EL (cell line): ENCODE data around the gene RNF145.
A peak's percentile ranks its signal among the peaks of the same experiment; 100 is the strongest.
"Not testable (repeated sequence)": the region's sequence is repeated elsewhere in the genome, so short reads cannot be mapped to it uniquely, and the experiment has no call there.

ENCODE experiments used
- DNase-seq: peaks from one replicate; pipeline ENCODE4 v3.0.0-alpha.2; 2016

RNF145 gene

GRCh38 chr5:159155960-159156359 lies 53.4 kb downstream of the RNF145 start:
- DNase-seq, result no peak

- no peak for DNase-seq
Measured at GRCh38 chr5:159152876-159153275, 56.5 kb downstream of the RNF145 start.

GRCh38 chr5:159149085-159149484 lies 60.3 kb downstream of the RNF145 start:
- DNase-seq, result no peak

GRCh38 chr5:159147976-159148375 lies 61.4 kb downstream of the RNF145 start:
- DNase-seq, result no peak

GRCh38 chr5:159146839-159147238 lies 62.5 kb downstream of the RNF145 start:
- no peak for DNase-seq

- DNase-seq, result not testable (repeated sequence)
Measured at GRCh38 chr5:159145160-159145559, 64.2 kb downstream of the RNF145 start.

- no peak for DNase-seq
Measured at GRCh38 chr5:159139802-159140201, 69.6 kb downstream of the RNF145 start.

- peak; percentile 83 for DNase-seq
Measured at GRCh38 chr5:159135896-159136531, 73.3 kb downstream of the RNF145 start.

GRCh38 chr5:159133041-159133741 lies 76.2 kb downstream of the RNF145 start:
- peak; percentile 73 for DNase-seq

GRCh38 chr5:159132429-159133040 lies 76.8 kb downstream of the RNF145 start:
- DNase-seq, result no peak

GRCh38 chr5:159131951-159132350 lies 77.4 kb downstream of the RNF145 start:
- DNase-seq, result no peak

- DNase-seq, result no peak
Measured at GRCh38 chr5:159130871-159131270, 78.5 kb downstream of the RNF145 start.

- DNase-seq, result no peak
Measured at GRCh38 chr5:159128070-159128541, 81.2 kb downstream of the RNF145 start.

- DNase-seq, result no peak
Measured at GRCh38 chr5:159123700-159124099, 85.7 kb downstream of the RNF145 start.

- DNase-seq, result no peak
Measured at GRCh38 chr5:159123189-159123588, 86.2 kb downstream of the RNF145 start.

GRCh38 chr5:159121061-159121460 lies 88.3 kb downstream of the RNF145 start:
- DNase-seq, result no peak

- no peak for DNase-seq
Measured at GRCh38 chr5:159120446-159120845, 88.9 kb downstream of the RNF145 start.

- DNase-seq, result not testable (repeated sequence)
Measured at GRCh38 chr5:159119842-159120241, 89.5 kb downstream of the RNF145 start.

GRCh38 chr5:159118958-159119659 lies 90.2 kb downstream of the RNF145 start:
- DNase-seq, result not testable (repeated sequence)

- DNase-seq, result no peak
Measured at GRCh38 chr5:159113405-159113804, 95.9 kb downstream of the RNF145 start.

GRCh38 chr5:159112436-159112835 lies 96.9 kb downstream of the RNF145 start:
- no peak for DNase-seq
